Testis (tissue), 2 donors: ENCODE measurements around the gene DNER.

Experiments used
- POLR2A ChIP-seq: fragments of 450-650 bp; IDR thresholded peaks from one replicate; pipeline ENCODE4 v1.6.1; 2017; ENCODE audit warnings: antibody characterized with exemption, mild to moderate bottlenecking, moderate library complexity
- TF ChIP-seq, protein P1 (sequence below), 3 experiments: fragments of 450-650 bp in 2 of 3; fragments of 200-600 bp in 1 of 3; sonication (generic) in 1 of 3; IDR thresholded peaks; one replicate each; pipeline ENCODE4 v1.5.1; 2016 to 2019; ENCODE audit warnings: antibody characterized with exemption in 3 of 3, mild to moderate bottlenecking in 2 of 3, moderate library complexity in 1 of 3

DNA sequence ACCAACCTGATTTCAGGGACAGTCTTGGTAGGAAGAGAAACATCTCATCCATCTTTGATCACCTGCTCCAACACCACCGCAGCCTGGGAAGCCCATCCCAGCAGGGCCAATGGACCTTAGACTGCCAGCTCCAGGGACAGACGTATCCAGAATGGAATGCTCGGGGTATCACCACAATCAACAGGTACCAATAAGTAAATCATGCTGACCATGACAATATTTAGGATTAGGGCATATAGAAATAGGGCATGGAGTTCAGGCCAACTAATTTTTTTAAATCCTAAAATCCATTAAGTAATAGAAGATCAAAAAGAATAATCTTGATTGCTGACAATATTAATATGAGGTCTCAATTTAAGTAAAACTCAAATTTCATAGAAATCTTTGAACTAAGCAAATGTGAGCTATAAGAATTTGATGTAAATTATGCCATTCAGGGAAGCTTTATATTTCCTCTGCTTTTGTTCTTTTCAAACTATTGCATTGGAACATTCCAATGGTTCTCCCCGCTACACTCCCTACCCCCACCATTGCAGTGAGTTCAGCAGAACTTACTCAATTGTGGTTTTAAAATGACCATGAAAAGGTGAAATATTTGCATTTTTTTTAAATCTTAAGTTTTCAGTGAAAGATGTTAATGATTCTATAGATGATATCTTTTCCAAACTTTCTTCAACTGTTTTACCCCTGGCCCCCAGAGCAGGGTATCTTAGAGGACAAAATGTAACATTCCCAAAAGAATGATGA lies 138.6 kb downstream of the DNER start:
- TF ChIP-seq, protein P1, sequence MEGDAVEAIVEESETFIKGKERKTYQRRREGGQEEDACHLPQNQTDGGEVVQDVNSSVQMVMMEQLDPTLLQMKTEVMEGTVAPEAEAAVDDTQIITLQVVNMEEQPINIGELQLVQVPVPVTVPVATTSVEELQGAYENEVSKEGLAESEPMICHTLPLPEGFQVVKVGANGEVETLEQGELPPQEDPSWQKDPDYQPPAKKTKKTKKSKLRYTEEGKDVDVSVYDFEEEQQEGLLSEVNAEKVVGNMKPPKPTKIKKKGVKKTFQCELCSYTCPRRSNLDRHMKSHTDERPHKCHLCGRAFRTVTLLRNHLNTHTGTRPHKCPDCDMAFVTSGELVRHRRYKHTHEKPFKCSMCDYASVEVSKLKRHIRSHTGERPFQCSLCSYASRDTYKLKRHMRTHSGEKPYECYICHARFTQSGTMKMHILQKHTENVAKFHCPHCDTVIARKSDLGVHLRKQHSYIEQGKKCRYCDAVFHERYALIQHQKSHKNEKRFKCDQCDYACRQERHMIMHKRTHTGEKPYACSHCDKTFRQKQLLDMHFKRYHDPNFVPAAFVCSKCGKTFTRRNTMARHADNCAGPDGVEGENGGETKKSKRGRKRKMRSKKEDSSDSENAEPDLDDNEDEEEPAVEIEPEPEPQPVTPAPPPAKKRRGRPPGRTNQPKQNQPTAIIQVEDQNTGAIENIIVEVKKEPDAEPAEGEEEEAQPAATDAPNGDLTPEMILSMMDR (IDR thresholded peaks at IDR 0.05) = no peak
- TF ChIP-seq POLR2A = no peak
